K562 (cell line): Measurements from ENCODE around the gene MYO18A. TPM values are rescaled to one million over a fixed set of nuclear protein-coding genes. Genes with fewer than 3 reads are reported as not detected.

Experiments
- ARID4B ChIP-seq: sonication (generic); formaldehyde crosslinking; IDR thresholded peaks from 2 replicates; pipeline ENCODE4 v1.8.0; 2022; ENCODE audit warnings: mild to moderate bottlenecking, missing genetic modification reagents
- BCL6 ChIP-seq: fragments of 250-450 bp; sonication (Bioruptor Pico); IDR thresholded peaks from 2 replicates; pipeline ENCODE4 v1.4.0; 2020
- E2F3 ChIP-seq: fragments of 250-450 bp; sonication (Bioruptor Pico); IDR thresholded peaks from 2 replicates; pipeline ENCODE4 v1.4.0; 2020; ENCODE audit warnings: mild to moderate bottlenecking
- HNRNPL ChIP-seq: fragments of 200-400 bp; formaldehyde crosslinking; IDR thresholded peaks from 2 replicates; pipeline ENCODE4 v1.6.1; 2017; ENCODE audit warnings: low read depth, mild to moderate bottlenecking, low read length
- PHF8 ChIP-seq: fragments of 200-600 bp; sonication (generic); IDR thresholded peaks from 2 replicates; pipeline ENCODE4 v1.6.1; 2012; ENCODE audit warnings: mixed run types, mild to moderate bottlenecking, inconsistent platforms, low read length, moderate library complexity, borderline replicate concordance
- RBM17 ChIP-seq: fragments of 200-400 bp; formaldehyde crosslinking; IDR thresholded peaks from 2 replicates; pipeline ENCODE4 v1.6.1; 2017; ENCODE audit warnings: low read depth, mild to moderate bottlenecking, low read length, borderline replicate concordance
- SIN3B ChIP-seq: fragments of 450-650 bp; IDR thresholded peaks from 2 replicates; pipeline ENCODE4 v1.6.1; 2017; ENCODE audit warnings: low read depth, mild to moderate bottlenecking, moderate library complexity
- TEAD1 ChIP-seq, 2 experiments: fragments of 450-650 bp in 1 of 2; sonication (generic) in 1 of 2; formaldehyde crosslinking; IDR thresholded peaks; 2 replicates each; pipeline versions ENCODE4 v1.4.0 to v1.8.0; 2020 to 2022; ENCODE audit warnings: mild to moderate bottlenecking in 2 of 2, missing genetic modification reagents in 1 of 2
- YY1 ChIP-seq, 3 experiments: IDR thresholded peaks; 2 replicates each; pipeline ENCODE4 v1.6.1; 2011; ENCODE audit warnings: low read length in 2 of 3, mild to moderate bottlenecking in 2 of 3, moderate library complexity in 2 of 3, borderline replicate concordance in 1 of 3, control low read depth in 1 of 3, low read depth in 1 of 3; ENCODE audit not compliant: insufficient read depth in 3 of 3, insufficient replicate concordance in 2 of 3, control insufficient read depth in 1 of 3, insufficient read length in 1 of 3; ENCODE audit errors: extremely low read depth in 1 of 3
- ZNF347 ChIP-seq: fragments of 450-650 bp; formaldehyde crosslinking; IDR thresholded peaks from 2 replicates; pipeline ENCODE4 v1.4.0; 2020; ENCODE audit warnings: low read depth, mild to moderate bottlenecking, moderate library complexity
- polyA plus RNA-seq, 8 experiments: library from polyadenylated mRNA; depleted of rRNA in 4 of 8; stranded (reverse) in 5 of 8; unstranded in 3 of 8; fragments of >200 nt; fragmentation: Nextera tagmentation in 2 of 8; fragmentation: Illumina TruSeq in 1 of 8; extraction: Ambion mirVana in 2 of 8; extraction: Trizol in 1 of 8; gene quantifications; 2 replicates each; pipeline versions ENCODE4 v1.2.1 to v1.2.3, GENCODE V29; 2011 to 2014; ENCODE audit warnings: inconsistent platforms in 1 of 8, missing spikeins in 1 of 8
- total RNA-seq, 7 experiments: library from RNA; depleted of rRNA in 6 of 7; stranded (reverse); fragments of >200 nt in 6 of 7; fragmentation: Illumina TruSeq in 2 of 7; extraction: Trizol in 2 of 7; gene quantifications; 2 replicates each; pipeline versions ENCODE4 v1.2.1 to v1.2.3, GENCODE V29; 2011 to 2021; ENCODE audit warnings: low replicate concordance in 1 of 7
- TF ChIP-seq, protein P1 (sequence below), 2 experiments: fragments of 200-800 bp in 1 of 2; sonication (Bioruptor generic) in 1 of 2; sonication (generic) in 1 of 2; formaldehyde crosslinking in 1 of 2; IDR thresholded peaks in 1 of 2; conservative IDR thresholded peaks in 1 of 2; 2 replicates each; pipeline versions ENCODE4 v1.5.0 to v1.6.1; 2016 to 2020; ENCODE audit warnings: missing compliant biosample characterization in 1 of 2, missing genetic modification characterization in 1 of 2, missing genetic modification reagents in 1 of 2
- TF ChIP-seq, protein P2 (sequence below): fragments of 450-650 bp; IDR thresholded peaks from 2 replicates; pipeline ENCODE4 v1.6.1; 2017; ENCODE audit warnings: antibody characterized with exemption, mild to moderate bottlenecking
- TF ChIP-seq, protein P3 (sequence below): fragments of 450-650 bp; formaldehyde crosslinking; IDR thresholded peaks from 2 replicates; pipeline ENCODE4 v1.4.0; 2020; ENCODE audit warnings: mild to moderate bottlenecking, mixed read lengths

Gene MYO18A
- total and polyA plus RNA-seq, 9 of the 15 experiments (the other 6 are each of a cell fraction or from before 2014, with no cell fraction given) = 2.5 to 65.4 (median 17.1) TPM

DNA sequence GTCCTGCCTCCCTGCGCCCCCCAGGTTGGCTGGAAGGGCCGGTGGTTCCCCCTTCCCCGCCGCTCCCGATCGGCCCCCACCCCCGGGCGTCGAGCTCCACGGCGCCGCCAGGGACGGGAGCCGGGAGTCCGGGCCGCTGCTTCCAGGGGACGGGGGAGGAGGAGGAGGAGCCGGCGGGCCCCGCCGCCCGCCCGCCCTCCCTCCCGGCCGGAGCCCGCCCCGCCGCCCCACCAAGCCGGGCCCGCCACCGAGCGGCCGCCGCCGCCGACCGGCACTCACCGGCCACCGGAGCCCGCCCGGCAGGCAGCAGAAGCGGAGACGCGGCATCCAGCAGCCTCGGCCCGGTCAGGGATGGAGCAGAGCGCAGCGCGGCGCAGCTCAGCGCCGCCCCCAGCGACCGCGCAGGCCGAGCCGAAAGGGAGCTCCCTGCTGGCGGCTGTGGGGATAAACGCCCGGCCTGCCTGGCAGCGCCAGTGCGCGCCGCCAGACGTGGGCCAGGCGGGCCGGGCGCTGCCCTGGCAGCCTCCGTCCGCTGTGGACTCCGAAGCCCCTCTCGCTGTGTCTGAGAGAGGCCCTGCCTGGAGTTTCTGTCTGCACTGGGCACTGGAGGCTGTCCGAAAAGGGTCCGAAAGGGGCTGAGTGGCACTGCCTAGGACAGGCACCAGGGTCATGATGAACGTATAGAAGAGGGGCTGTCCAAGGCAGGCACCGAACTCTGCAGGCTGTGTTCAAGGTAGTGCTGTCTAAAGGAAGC is at the start of gene MYO18A (continued):
- TF ChIP-seq, protein P1, sequence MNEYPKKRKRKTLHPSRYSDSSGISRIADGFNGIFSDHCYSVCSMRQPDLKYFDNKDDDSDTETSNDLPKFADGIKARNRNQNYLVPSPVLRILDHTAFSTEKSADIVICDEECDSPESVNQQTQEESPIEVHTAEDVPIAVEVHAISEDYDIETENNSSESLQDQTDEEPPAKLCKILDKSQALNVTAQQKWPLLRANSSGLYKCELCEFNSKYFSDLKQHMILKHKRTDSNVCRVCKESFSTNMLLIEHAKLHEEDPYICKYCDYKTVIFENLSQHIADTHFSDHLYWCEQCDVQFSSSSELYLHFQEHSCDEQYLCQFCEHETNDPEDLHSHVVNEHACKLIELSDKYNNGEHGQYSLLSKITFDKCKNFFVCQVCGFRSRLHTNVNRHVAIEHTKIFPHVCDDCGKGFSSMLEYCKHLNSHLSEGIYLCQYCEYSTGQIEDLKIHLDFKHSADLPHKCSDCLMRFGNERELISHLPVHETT (CRISPR knock-in tag; conservative IDR thresholded peaks at IDR 0.05 in 1 of 2, IDR thresholded peaks at IDR 0.05 in 1 of 2) = peak in 1 of 2 experiments; percentile 81; a peak in 2 of 4 replicates
- no peak for TF ChIP-seq RBM17
- TF ChIP-seq ARID4B (CRISPR knock-in tag) = 0 out of 2 replicates have a peak, but pooled peaks have one; percentile 29
- TF ChIP-seq, protein P2, sequence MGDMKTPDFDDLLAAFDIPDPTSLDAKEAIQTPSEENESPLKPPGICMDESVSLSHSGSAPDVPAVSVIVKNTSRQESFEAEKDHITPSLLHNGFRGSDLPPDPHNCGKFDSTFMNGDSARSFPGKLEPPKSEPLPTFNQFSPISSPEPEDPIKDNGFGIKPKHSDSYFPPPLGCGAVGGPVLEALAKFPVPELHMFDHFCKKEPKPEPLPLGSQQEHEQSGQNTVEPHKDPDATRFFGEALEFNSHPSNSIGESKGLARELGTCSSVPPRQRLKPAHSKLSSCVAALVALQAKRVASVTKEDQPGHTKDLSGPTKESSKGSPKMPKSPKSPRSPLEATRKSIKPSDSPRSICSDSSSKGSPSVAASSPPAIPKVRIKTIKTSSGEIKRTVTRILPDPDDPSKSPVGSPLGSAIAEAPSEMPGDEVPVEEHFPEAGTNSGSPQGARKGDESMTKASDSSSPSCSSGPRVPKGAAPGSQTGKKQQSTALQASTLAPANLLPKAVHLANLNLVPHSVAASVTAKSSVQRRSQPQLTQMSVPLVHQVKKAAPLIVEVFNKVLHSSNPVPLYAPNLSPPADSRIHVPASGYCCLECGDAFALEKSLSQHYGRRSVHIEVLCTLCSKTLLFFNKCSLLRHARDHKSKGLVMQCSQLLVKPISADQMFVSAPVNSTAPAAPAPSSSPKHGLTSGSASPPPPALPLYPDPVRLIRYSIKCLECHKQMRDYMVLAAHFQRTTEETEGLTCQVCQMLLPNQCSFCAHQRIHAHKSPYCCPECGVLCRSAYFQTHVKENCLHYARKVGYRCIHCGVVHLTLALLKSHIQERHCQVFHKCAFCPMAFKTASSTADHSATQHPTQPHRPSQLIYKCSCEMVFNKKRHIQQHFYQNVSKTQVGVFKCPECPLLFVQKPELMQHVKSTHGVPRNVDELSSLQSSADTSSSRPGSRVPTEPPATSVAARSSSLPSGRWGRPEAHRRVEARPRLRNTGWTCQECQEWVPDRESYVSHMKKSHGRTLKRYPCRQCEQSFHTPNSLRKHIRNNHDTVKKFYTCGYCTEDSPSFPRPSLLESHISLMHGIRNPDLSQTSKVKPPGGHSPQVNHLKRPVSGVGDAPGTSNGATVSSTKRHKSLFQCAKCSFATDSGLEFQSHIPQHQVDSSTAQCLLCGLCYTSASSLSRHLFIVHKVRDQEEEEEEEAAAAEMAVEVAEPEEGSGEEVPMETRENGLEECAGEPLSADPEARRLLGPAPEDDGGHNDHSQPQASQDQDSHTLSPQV = peak; percentile 82
- no peak for TF ChIP-seq BCL6 (CRISPR knock-in tag)
- TF ChIP-seq ZNF347 (CRISPR knock-in tag) = no peak
- no peak for TF ChIP-seq TEAD1 (CRISPR knock-in tag; IDR thresholded peaks at IDR 0.05)
- TF ChIP-seq HNRNPL = peak; percentile 89
- peak; percentile 50; the same call in 1 of the 2 replicates for TF ChIP-seq SIN3B
- TF ChIP-seq YY1 (IDR thresholded peaks at IDR 0.05; ENCODE audit: borderline replicate concordance in 1 of 3, control insufficient read depth in 1 of 3, extremely low read depth in 1 of 3, insufficient read depth in 3 of 3, insufficient read length in 1 of 3, insufficient replicate concordance in 2 of 3, low read depth in 1 of 3, low read length in 2 of 3) = peak in 2 of 3 experiments; percentile 41 to 64
- peak; percentile 39; the same call in 1 of the 2 replicates for TF ChIP-seq PHF8
- no peak for TF ChIP-seq E2F3 (CRISPR knock-in tag)
- TF ChIP-seq, protein P3, sequence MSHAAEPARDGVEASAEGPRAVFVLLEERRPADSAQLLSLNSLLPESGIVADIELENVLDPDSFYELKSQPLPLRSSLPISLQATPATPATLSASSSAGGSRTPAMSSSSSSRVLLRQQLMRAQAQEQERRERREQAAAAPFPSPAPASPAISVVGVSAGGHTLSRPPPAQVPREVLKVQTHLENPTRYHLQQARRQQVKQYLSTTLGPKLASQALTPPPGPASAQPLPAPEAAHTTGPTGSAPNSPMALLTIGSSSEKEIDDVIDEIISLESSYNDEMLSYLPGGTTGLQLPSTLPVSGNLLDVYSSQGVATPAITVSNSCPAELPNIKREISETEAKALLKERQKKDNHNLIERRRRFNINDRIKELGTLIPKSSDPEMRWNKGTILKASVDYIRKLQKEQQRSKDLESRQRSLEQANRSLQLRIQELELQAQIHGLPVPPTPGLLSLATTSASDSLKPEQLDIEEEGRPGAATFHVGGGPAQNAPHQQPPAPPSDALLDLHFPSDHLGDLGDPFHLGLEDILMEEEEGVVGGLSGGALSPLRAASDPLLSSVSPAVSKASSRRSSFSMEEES (CRISPR knock-in tag) = no peak
